GM15510 (cell line): ENCODE data around the gene LIMS2.

Source experiments
- POLR2A ChIP-seq: IDR thresholded peaks from 3 replicates; pipeline ENCODE4 v1.6.1; 2011; ENCODE audit warnings: borderline replicate concordance; ENCODE audit not compliant: insufficient read length; ENCODE audit errors: extremely low read depth

LIMS2 gene

GRCh38 chr2:127634066-127634617 is 41.2 kb downstream of the LIMS2 start:
- no peak for TF ChIP-seq POLR2A

DNA sequence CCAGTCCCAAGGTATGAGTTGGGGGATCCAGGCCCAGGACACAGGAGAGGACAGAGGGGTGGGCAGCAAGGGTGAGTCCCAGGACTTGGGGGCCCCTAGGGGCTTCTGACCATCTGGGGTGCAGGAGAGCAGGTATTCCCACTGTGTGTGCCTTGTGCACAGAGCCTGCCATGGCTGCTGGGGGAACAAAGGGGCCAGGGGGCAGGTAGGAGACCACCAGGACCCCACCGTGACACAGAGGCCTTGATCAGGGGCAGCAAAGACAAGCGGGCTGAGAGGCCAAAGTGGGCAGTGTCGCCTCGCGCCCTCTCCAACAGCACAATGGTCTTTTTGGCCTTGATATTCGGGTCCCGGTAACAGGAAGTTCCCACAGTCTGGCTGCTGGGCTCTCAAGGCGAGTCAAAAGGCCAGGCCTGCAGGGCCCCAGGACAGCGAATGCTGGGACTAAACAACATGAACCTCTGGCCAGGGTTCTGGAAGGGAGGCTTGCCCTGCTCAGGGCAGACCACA is 41.7 kb downstream of the LIMS2 start:
- TF ChIP-seq POLR2A: no peak

DNA sequence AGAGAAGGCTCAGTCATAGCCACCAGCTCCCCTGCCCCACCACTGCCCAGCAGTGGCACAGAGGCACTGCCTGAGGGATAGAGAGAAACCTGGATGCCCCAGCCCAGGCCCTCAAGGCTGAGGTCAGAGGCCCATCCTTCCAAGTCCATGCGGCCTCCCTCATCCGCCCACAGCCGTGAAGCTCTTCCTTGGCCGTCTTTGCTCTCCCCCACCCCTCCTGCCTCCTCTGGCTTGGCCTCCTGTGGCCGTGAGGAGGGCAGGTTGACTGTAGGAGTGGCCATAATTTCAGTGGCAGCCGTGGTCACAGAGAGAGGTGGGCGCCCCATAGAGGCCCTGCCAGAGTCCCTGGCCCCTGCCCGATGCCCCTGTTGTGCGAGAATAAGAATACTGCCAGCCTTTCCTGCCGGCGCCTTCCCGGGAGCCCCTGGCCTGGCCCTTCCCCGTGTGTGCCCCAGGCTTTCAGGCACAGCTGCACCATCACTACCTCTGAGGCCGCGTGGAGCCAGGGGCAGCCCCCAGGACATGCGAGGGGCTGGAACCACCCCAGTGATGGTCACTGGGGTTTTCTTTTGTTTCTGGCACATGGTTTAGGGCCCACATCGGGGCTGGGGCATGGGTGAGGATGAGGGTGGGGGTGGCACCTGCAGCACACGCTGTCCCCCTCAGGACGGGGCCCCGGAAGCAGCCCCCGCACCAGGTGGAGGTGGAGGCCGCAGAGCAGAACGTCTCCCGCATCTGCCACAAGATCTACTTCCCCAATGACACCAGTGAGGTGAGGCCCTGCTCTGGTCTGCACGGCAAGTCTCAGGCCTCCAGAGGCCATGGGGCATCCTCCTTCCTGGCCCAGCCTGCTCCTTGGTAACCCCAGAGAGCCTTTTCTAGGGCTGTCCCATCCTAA is 42.5 kb downstream of the LIMS2 start:
- no peak for TF ChIP-seq POLR2A

DNA sequence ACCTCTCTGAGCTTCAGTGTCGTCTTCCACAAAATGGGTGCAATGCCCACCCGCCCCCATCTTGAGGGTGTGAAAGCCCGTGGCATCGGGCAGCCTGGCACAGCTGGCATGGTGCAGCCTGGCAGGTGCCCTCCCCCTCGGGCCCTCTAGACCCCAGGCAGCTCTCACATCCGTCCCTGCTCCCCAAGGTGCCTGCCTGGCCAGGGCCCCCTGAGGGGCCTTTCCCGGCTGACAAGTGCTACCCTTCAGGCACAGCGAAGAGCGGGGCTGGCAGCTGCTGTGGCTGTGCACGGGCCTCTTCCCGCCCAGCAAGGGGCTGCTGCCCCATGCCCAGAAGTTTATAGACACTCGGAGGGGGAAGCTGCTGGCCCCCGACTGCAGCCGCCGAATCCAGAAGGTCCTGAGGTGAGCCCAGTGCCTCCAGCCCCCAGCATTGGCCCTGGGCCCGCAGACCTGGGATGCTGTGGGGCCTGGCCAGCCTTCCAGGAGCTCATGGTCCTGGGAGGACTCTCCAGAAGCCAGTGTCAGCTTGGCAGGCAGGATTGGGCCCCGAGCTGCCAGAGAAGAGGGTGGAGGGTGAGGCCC is 43.2 kb downstream of the LIMS2 start:
- no peak for TF ChIP-seq POLR2A

DNA sequence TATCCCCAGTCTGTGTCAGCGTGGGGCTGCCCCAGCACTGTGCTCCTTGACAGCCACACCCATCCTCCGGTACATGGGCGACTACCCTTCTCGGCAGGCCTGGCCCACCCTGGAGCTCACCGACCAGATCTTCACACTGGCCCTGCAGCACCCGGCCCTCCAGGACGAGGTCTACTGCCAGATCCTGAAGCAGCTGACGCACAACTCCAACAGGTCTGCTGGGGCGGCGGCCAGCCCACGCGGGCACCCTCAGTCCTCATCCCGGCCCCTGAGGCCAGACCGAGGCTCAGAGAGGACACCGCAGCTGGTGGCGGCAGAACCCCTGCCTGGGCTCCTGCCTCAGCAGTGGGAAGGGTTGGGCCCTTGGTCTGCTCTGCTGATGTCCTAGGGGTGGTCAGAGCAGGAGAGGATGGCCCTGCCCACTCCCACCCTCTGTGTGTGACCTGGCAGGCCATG is 43.8 kb downstream of the LIMS2 start:
- TF ChIP-seq POLR2A: no peak

- no peak for TF ChIP-seq POLR2A
These were observed 44.3 kb downstream of the LIMS2 start for GRCh38 chr2:127630864-127631540.

DNA sequence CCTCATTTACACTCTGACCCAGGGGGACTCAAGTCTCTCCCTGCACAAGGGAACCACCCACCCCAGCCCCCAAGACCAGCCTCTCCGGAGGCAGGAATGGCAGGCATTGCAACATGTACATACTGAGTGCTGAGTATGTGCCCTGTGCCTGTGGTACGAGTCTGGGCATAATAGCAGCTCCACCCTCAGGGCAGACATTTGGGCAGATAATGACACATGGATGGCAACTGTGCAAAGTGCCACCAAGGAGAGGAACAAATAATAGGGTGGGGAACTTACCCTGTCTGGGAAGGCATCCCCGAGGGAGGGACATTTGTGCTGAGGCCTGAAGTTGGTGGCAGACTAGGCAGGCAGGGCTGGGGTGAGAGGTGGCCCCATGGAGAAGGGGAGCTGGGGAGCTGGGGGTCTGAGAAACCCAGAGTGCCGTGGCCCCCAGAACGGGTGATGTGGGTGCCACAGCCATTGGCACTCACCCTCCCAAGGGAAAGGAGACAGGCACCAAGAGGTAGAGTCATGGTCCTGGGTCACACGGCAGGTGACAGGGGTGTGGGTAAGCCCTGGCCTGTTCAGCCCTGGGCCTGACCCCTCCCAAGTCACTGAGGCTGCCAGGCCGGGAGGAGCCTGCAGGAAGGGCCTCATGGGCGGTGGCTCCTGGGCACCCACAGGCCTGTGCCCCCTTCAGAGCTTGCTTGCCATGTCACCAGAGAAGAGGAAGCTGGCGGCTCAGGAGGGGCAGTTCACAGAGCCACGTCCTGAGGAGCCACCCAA is 45.0 kb downstream of the LIMS2 start:
- TF ChIP-seq POLR2A: no peak

DNA sequence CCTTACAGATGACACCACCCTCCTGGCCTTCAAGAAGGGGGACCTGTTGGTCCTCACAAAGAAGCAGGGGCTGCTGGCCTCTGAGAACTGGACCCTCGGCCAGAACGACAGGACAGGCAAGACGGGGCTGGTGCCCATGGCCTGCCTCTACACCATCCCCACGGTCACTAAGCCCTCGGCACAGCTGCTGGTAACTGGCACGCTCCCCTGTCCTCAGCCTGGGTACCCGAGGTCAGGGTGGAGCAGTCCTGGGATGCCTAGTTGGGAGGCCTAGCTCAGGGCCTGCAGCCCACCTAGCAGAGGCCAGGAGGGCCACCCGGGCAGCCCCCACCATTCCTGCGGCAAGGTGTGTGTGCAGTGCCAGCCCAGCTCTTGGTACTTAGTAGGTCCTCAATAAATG is 45.7 kb downstream of the LIMS2 start:
- no peak for TF ChIP-seq POLR2A

- no peak for TF ChIP-seq POLR2A
These were observed 46.3 kb downstream of the LIMS2 start for GRCh38 chr2:127628767-127629614.

- TF ChIP-seq POLR2A: no peak
These were observed 47.4 kb downstream of the LIMS2 start for GRCh38 chr2:127627740-127628571.

DNA sequence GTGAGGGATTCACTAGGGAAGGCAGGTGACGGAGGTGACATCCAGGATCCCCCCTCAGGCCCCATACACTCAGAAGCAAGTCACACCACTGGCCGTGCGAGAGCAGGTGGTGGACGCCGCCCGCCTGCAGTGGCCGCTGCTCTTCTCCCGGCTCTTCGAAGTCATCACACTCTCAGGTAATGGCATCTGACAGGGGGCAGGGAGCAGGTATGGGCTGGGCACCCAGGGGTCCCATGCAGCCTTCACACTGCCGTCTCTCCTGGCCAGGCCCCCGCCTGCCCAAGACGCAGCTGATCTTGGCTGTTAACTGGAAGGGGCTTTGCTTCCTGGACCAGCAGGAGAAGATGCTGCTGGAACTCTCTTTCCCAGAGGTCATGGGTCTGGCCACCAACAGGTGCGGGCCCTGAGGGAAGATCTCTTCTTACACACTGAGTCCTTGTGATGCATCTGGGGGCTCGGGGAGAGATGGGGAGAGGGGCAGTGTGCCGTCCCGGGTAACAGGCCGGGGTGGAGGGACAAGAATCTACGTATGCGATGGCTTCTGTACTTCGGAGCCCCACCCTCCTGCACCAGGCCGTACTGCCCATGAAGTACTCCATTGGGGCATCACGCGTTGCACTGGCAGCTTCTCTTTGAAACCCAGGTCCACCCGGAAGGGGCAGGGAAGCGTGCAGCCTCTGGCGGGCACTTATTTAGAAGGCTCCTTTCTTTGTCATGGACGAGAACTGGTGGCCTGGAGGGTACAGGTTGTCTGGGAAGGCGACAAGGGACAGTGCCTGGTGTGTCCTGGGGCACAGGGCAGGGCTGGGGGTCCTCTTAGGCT is 48.2 kb downstream of the LIMS2 start:
- no peak for TF ChIP-seq POLR2A

DNA sequence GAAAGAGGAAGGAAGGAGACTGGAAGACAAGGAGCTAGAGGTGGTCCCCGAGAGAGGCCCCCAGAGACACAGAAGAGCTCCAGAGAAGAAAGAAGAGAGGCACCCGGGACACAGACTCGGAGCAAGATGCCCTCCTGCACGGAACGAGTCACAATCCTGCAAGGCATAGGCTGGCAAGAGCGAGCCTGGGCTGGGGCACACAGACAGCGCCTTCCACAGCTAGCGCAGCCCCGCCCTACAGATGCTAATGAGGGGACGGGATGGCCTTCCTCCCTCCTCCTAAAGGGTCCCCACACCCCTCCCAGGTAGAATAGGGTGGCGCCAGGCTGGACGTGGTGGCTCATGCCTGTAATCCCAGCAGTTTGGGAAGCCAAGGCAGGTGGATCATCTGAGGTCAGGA is 49.2 kb downstream of the LIMS2 start:
- no peak for TF ChIP-seq POLR2A
